Measurements from ENCODE around the gene ERC1. TPM values are rescaled to one million over a fixed set of nuclear protein-coding genes. Genes with fewer than 3 reads are reported as not detected.
A peak's percentile ranks its signal among the peaks of the same experiment; 100 is the strongest.

ERC1 gene
- total and polyA plus RNA-seq, 2 donors (not counting 3 experiments of a cell fraction or from before 2014, with no cell fraction given) = 11.7 to 66.1 TPM

DNA sequence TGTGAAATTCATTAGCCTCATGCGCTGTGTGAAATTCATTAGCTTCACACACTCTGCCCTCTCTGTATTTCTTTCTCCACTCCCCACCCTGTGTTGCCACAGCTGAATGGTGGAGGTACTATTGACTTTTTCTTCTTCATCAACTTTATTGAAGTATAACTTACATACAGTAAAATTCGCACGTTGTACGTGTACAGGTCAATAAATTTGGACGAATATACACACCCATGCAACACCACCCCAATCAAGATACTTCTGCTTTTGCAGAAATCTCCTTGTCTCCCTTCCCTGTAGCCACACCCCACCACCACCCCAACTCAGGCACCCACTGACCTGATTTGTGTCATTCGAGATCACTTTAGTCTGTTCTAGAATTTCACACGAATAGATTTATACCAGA is 551.6 kb downstream of the ERC1 start:
- ChIA-PET CTCF (interaction anchor here (2.0 to 3.6 kb wide), 2 partner anchors 425 to 450 kb away, joined by 5 to 17 read pairs; no protein-coding TSS in a partner anchor), POLR2A (no interaction called here)
- H3K9me3 ChIP-seq (replicated peaks; ENCODE audit: control insufficient read depth, insufficient read depth, low read length) = no peaks in the 10 kb centered on the region
- H3K27me3 ChIP-seq (ENCODE audit: control insufficient read depth in 2 of 2, insufficient read depth in 2 of 2, low read length in 2 of 2) = peaks cover 7 to 15% of the 10 kb centered on the region in 2 experiments
- no TSS peak for BruUV-seq (replicated peaks)
- TF ChIP-seq MYC (IDR thresholded peaks at IDR 0.05; ENCODE audit: low read depth, low read length) (no peak), EZH2 (IDR thresholded peaks at IDR 0.05; ENCODE audit: borderline replicate concordance, low read depth, low read length, severe bottlenecking) (no peak), JUN (IDR thresholded peaks at IDR 0.05; ENCODE audit: borderline replicate concordance, insufficient read depth, insufficient read length, low read depth) (no peak)
- TF ChIP-seq, protein P1, sequence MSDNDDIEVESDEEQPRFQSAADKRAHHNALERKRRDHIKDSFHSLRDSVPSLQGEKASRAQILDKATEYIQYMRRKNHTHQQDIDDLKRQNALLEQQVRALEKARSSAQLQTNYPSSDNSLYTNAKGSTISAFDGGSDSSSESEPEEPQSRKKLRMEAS (IDR thresholded peaks at IDR 0.05; ENCODE audit: insufficient read depth, insufficient read length) = no peak
- H2AFZ ChIP-seq (ENCODE audit: low read depth, low read length) = no peak overlapping the region
- no peaks in the 10 kb centered on the region for H4K20me1 ChIP-seq (replicated peaks; ENCODE audit: control insufficient read depth, extremely low read depth, insufficient read depth, low read length)
- H3K4me3 ChIP-seq (replicated peaks in 1 of 3; ENCODE audit: insufficient read depth in 1 of 3, low read depth in 1 of 3, low read length in 3 of 3) = no peak overlapping the region
- no peak overlapping the region for H3K27ac ChIP-seq (ENCODE audit: insufficient read depth, low read depth, low read length)
- DNase-seq (ENCODE audit: low read depth, low spot score) (no peak), FAIRE-seq (no peak)
- intact Hi-C loops (cut with micrococcal nuclease) (no loop called here), dilution Hi-C loops (cut with MboI; ENCODE audit: extremely low pct_ligation_motif_present, low sequenced_read_pairs) (no loop called here)
- H3K79me2 ChIP-seq (ENCODE audit: control insufficient read depth, insufficient read depth, low read length) = no peaks in the 10 kb centered on the region
- no peaks in the 10 kb centered on the region for H3K9me1 ChIP-seq (replicated peaks; ENCODE audit: control insufficient read depth, extremely low read depth, insufficient read depth, low read length)
- H3K4me1 ChIP-seq (ENCODE audit: control insufficient read depth, extremely low read depth, insufficient read depth, low read length) = no peaks in the 10 kb centered on the region
- H3K4me2 ChIP-seq (ENCODE audit: insufficient read depth, low read length) = no peak overlapping the region
- no peak overlapping the region for H3K9ac ChIP-seq (replicated peaks; ENCODE audit: extremely low read depth, insufficient read depth, low read length)
- H3K36me3 ChIP-seq (ENCODE audit: control insufficient read depth in 2 of 2, extremely low read depth in 1 of 2, insufficient read depth in 2 of 2, low read length in 2 of 2) = no peaks in the 10 kb centered on the region

DNA sequence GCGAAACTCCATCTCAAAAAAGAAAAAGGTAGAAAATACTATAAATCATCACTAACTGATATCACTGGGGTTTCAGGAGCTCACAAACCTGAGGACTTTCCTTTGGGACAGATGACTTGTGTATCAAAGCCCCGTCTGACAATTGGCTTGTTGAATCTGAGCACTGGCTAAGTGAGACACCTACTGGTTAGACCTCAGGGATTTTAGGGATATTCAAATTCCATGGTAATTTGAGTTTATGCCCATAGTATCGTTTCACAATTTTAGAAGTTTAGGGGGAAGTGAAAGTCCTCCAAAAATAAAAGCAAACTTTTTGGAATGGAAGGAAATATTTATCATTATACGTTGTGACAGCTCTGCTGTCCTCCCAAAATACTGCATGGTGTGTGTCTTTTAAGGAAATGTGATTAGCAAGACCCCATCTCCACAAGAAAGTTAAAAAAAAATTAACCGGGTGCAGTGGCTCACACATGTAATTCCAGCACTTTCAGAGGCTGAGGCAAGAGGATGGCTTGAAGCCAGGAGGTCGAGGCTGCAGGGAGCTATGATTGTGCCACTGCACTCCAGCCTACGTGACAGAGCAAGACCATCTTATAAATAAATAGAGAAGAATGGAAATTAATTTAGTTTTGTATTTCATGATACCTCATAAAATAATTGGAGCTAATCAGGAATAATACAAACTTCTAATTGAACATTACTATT is 554.1 kb downstream of the ERC1 start:
- DNase-seq (ENCODE audit: low read depth, low spot score) = peak; percentile 32
- Histone ChIP-seq H3K4me2 (ENCODE audit: insufficient read depth, low read length) (no peak overlapping the region), H3K36me3 (ENCODE audit: control insufficient read depth in 2 of 2, extremely low read depth in 1 of 2, insufficient read depth in 2 of 2, low read length in 2 of 2) (no peaks in the 10 kb centered on the region), H3K4me1 (ENCODE audit: control insufficient read depth, extremely low read depth, insufficient read depth, low read length) (no peaks in the 10 kb centered on the region), H3K9me1 (replicated peaks; ENCODE audit: control insufficient read depth, extremely low read depth, insufficient read depth, low read length) (no peaks in the 10 kb centered on the region), H2AFZ (ENCODE audit: low read depth, low read length) (no peak overlapping the region), H4K20me1 (replicated peaks; ENCODE audit: control insufficient read depth, extremely low read depth, insufficient read depth, low read length) (no peaks in the 10 kb centered on the region), H3K27me3 (ENCODE audit: control insufficient read depth in 2 of 2, insufficient read depth in 2 of 2, low read length in 2 of 2) (peaks cover 5 to 10% of the 10 kb centered on the region in 2 experiments), H3K9ac (replicated peaks; ENCODE audit: extremely low read depth, insufficient read depth, low read length) (no peak overlapping the region), H3K79me2 (ENCODE audit: control insufficient read depth, insufficient read depth, low read length) (no peaks in the 10 kb centered on the region), H3K27ac (ENCODE audit: insufficient read depth, low read depth, low read length) (no peak overlapping the region), H3K4me3 (replicated peaks in 1 of 3; ENCODE audit: insufficient read depth in 1 of 3, low read depth in 1 of 3, low read length in 3 of 3) (no peak overlapping the region), H3K9me3 (replicated peaks; ENCODE audit: control insufficient read depth, insufficient read depth, low read length) (no peaks in the 10 kb centered on the region)
- peak; percentile 75 for FAIRE-seq
- ChIA-PET POLR2A (no interaction called here), CTCF (interaction anchor here (0.7 to 5.0 kb wide), 10 partner anchors 10 to 427 kb away, joined by 3 to 130 read pairs (median 4); no protein-coding TSS in a partner anchor)
- BruUV-seq (replicated peaks) = no TSS peak
- dilution Hi-C loops (cut with MboI; ENCODE audit: extremely low pct_ligation_motif_present, low sequenced_read_pairs) (no loop called here), intact Hi-C loops (cut with micrococcal nuclease) (loop anchor here (1.0 kb wide), 1 partner anchor 427 kb away; no protein-coding TSS in a partner anchor)
- TF ChIP-seq, protein P2, sequence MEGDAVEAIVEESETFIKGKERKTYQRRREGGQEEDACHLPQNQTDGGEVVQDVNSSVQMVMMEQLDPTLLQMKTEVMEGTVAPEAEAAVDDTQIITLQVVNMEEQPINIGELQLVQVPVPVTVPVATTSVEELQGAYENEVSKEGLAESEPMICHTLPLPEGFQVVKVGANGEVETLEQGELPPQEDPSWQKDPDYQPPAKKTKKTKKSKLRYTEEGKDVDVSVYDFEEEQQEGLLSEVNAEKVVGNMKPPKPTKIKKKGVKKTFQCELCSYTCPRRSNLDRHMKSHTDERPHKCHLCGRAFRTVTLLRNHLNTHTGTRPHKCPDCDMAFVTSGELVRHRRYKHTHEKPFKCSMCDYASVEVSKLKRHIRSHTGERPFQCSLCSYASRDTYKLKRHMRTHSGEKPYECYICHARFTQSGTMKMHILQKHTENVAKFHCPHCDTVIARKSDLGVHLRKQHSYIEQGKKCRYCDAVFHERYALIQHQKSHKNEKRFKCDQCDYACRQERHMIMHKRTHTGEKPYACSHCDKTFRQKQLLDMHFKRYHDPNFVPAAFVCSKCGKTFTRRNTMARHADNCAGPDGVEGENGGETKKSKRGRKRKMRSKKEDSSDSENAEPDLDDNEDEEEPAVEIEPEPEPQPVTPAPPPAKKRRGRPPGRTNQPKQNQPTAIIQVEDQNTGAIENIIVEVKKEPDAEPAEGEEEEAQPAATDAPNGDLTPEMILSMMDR (IDR thresholded peaks at IDR 0.05; ENCODE audit: extremely low read depth in 1 of 2, insufficient read depth in 1 of 2, low read depth in 1 of 2, low read length in 2 of 2) = peak in 1 of 2 donors; percentile 26
- TF ChIP-seq FOS (IDR thresholded peaks at IDR 0.05; ENCODE audit: borderline replicate concordance, insufficient read depth, low read length) = no peak
